Right lobe of liver (tissue), 4 donors: Measurements from ENCODE around the gene LHX1.

Source experiments
- POLR2A ChIP-seq: fragments of 450-650 bp; IDR thresholded peaks from one replicate; pipeline ENCODE4 v1.6.1; 2017; ENCODE audit warnings: antibody characterized with exemption, mild to moderate bottlenecking
- TF ChIP-seq, protein P1 (sequence below), 4 donors: fragments of 200-600 bp in 3 of 4; fragments of 450-650 bp in 1 of 4; IDR thresholded peaks; one replicate each; pipeline versions ENCODE4 v1.5.1 to v1.8.0; 2016 to 2022; ENCODE audit warnings: antibody characterized with exemption in 4 of 4, mild to moderate bottlenecking in 2 of 4
- donor health status: DM: no; HTN: no; CAD: no.
- donor health status: DM: no; HTN: no; CAD: no.
- donor health status: DM: no; HTN: yes; CAD: no.

DNA sequence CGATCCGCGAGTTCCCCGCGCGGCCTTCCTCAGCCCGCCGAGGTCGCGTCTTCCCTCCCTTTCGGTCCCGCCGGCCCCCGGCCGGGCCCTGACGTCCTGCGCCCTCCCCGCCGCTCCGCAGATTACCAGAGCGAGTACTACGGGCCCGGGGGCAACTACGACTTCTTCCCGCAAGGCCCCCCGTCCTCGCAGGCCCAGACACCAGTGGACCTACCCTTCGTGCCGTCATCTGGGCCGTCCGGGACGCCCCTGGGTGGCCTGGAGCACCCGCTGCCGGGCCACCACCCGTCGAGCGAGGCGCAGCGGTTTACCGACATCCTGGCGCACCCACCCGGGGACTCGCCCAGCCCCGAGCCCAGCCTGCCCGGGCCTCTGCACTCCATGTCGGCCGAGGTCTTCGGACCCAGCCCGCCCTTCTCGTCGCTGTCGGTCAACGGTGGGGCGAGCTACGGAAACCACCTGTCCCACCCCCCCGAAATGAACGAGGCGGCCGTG lies 5.4 kb downstream of the LHX1 start:
- no peak for TF ChIP-seq POLR2A
- TF ChIP-seq, protein P1, sequence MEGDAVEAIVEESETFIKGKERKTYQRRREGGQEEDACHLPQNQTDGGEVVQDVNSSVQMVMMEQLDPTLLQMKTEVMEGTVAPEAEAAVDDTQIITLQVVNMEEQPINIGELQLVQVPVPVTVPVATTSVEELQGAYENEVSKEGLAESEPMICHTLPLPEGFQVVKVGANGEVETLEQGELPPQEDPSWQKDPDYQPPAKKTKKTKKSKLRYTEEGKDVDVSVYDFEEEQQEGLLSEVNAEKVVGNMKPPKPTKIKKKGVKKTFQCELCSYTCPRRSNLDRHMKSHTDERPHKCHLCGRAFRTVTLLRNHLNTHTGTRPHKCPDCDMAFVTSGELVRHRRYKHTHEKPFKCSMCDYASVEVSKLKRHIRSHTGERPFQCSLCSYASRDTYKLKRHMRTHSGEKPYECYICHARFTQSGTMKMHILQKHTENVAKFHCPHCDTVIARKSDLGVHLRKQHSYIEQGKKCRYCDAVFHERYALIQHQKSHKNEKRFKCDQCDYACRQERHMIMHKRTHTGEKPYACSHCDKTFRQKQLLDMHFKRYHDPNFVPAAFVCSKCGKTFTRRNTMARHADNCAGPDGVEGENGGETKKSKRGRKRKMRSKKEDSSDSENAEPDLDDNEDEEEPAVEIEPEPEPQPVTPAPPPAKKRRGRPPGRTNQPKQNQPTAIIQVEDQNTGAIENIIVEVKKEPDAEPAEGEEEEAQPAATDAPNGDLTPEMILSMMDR (IDR thresholded peaks at IDR 0.05) = no peak
